IPS-18c (cell line): Measurements from ENCODE around the gene EFNB2.

Source experiments
- H3K4me3 ChIP-seq: 2 replicates; pipeline ENCODE4 v1.7.0; 2013; ENCODE audit warnings: low read depth, mild to moderate bottlenecking, low read length, moderate library complexity; ENCODE audit not compliant: insufficient read depth
- H3K9me3 ChIP-seq: one replicate; pipeline ENCODE4 v1.6.1; 2013; ENCODE audit warnings: mild to moderate bottlenecking, low read length, moderate library complexity; ENCODE audit not compliant: control insufficient read depth, insufficient read depth

The EFNB2 gene

GRCh38 chr13:106535552-106536243, at the start of gene EFNB2:
TSS of gene EFNB2 (minus strand) at chr13:106535662. CDS start at chr13:106534964, 698 bp downstream.
- Histone ChIP-seq H3K9me3 (no peaks in the 10 kb centered on the region), H3K4me3 (peak within 1 kb of the TSS; percentile 82)

- Histone ChIP-seq H3K4me3 (no peak overlapping the region), H3K9me3 (peaks cover 8% of the 10 kb centered on the region)
Observed at GRCh38 chr13:106581225-106581624, 45.8 kb upstream of the EFNB2 start.

GRCh38 chr13:106575896-106576295, 40.4 kb upstream of the EFNB2 start:
- Histone ChIP-seq H3K4me3 (no peak overlapping the region), H3K9me3 (no peaks in the 10 kb centered on the region)

- Histone ChIP-seq H3K9me3 (no peaks in the 10 kb centered on the region), H3K4me3 (no peak overlapping the region)
Observed at GRCh38 chr13:106573868-106574267, 38.4 kb upstream of the EFNB2 start.

GRCh38 chr13:106573284-106573846, 37.9 kb upstream of the EFNB2 start:
- Histone ChIP-seq H3K4me3 (no peak overlapping the region), H3K9me3 (no peaks in the 10 kb centered on the region)

GRCh38 chr13:106570299-106570852, 34.9 kb upstream of the EFNB2 start:
- peak overlapping the region; percentile 29; the same call in 1 of the 2 replicates for H3K4me3 ChIP-seq
- H3K9me3 ChIP-seq = no peaks in the 10 kb centered on the region

GRCh38 chr13:106569233-106570095, 34.0 kb upstream of the EFNB2 start:
- Histone ChIP-seq H3K4me3 (no peak overlapping the region), H3K9me3 (no peaks in the 10 kb centered on the region)

GRCh38 chr13:106568299-106569003, 33.0 kb upstream of the EFNB2 start:
- peak overlapping the region; percentile 94 for H3K4me3 ChIP-seq
- H3K9me3 ChIP-seq = no peaks in the 10 kb centered on the region

- H3K4me3 ChIP-seq = peak within 1 kb of the TSS; percentile 94
- H3K9me3 ChIP-seq = no peaks in the 10 kb centered on the region
Observed at GRCh38 chr13:106567474-106568298, 32.2 kb upstream of the EFNB2 start, which contains the start of gene ARGLU1. TSS of gene ARGLU1 (minus strand) at chr13:106568137. CDS start at chr13:106567919, 218 bp downstream.

- Histone ChIP-seq H3K4me3 (peak overlapping the region; percentile 94), H3K9me3 (no peaks in the 10 kb centered on the region)
Observed at GRCh38 chr13:106566641-106567473, 31.4 kb upstream of the EFNB2 start.

- no peaks in the 10 kb centered on the region for H3K9me3 ChIP-seq
- H3K4me3 ChIP-seq = peak overlapping the region; percentile 6; the same call in 1 of the 2 replicates
Observed at GRCh38 chr13:106565127-106565775, 29.8 kb upstream of the EFNB2 start.

GRCh38 chr13:106562301-106562700, 26.8 kb upstream of the EFNB2 start:
- no peak overlapping the region for H3K4me3 ChIP-seq
- no peaks in the 10 kb centered on the region for H3K9me3 ChIP-seq

- no peaks in the 10 kb centered on the region for H3K9me3 ChIP-seq
- no peak overlapping the region for H3K4me3 ChIP-seq
Observed at GRCh38 chr13:106561551-106562170, 26.2 kb upstream of the EFNB2 start.

- H3K4me3 ChIP-seq = no peak overlapping the region
- H3K9me3 ChIP-seq = no peaks in the 10 kb centered on the region
Observed at GRCh38 chr13:106560821-106561220, 25.4 kb upstream of the EFNB2 start.

GRCh38 chr13:106558527-106558926, 23.1 kb upstream of the EFNB2 start:
- Histone ChIP-seq H3K9me3 (no peaks in the 10 kb centered on the region), H3K4me3 (no peak overlapping the region)
